GM12878 (cell line): ENCODE measurements around the gene MAD1L1. TPM values are rescaled to one million over a fixed set of nuclear protein-coding genes. Genes with fewer than 3 reads are reported as not detected.

Experiments used
- ATAC-seq: fragments of 200-7000 bp; cut with Tn5 transposase; 3 replicates; pipeline ENCODE4 v1.9.1; 2020; ENCODE audit warnings: mild to moderate bottlenecking, moderate library complexity
- BruUV-seq: library from RNA; stranded (reverse); fragments of 400-500 nt; replicated peaks from 2 replicates; lab custom pipeline; 2021; lab: Mats Ljungman, UMichigan
- CTCF ChIA-PET: fragments of 300-600 bp; sonication (Branson Sonifier 250); formaldehyde crosslinking; extraction: SDS; loops from one replicate; lab custom pipeline; 2021; ENCODE audit warnings: inconsistent platforms; lab: Yijun Ruan, JAX
- POLR2A ChIA-PET: fragments of 350-600 bp; formaldehyde crosslinking; extraction: SDS; loops from one replicate; lab custom pipeline; 2021; ENCODE audit warnings: inconsistent platforms; lab: Charles Lee
- RAD21 ChIA-PET: fragments of 300-600 bp; sonication (Branson Sonifier 250); formaldehyde crosslinking; loops from one replicate; lab custom pipeline; 2023; ENCODE audit warnings: antibody characterized with exemption; ENCODE audit not compliant: unreplicated experiment; lab: Charles Lee
- SMC1A ChIA-PET: fragments of 300-600 bp; sonication (Branson Sonifier 250); formaldehyde crosslinking; loops from one replicate; lab custom pipeline; 2023; ENCODE audit not compliant: unreplicated experiment, uncharacterized antibody; lab: Charles Lee
- DNase-seq: peaks from one replicate; pipeline ENCODE4 v3.0.0-alpha.2; 2011; ENCODE audit warnings: low read depth, low spot score
- FAIRE-seq: peaks from 3 replicates; lab custom pipeline; 2011; peaks lifted over from hg19 to GRCh38; lab: Jason Lieb, UNC
- H2AFZ ChIP-seq: 2 replicates; pipeline ENCODE4 v1.6.0; 2011; ENCODE audit warnings: low read depth, low read length, control low read depth; ENCODE audit not compliant: control insufficient read depth
- H3K27ac ChIP-seq: 2 replicates; pipeline ENCODE4 v1.5.1; 2011; ENCODE audit warnings: control low read depth; ENCODE audit not compliant: control insufficient read depth, insufficient read depth
- H3K27me3 ChIP-seq, 2 experiments: replicated peaks in 1 of 2; 2 replicates each; pipeline versions ENCODE4 v1.6.0 to v1.6.1; 2011; ENCODE audit warnings: low read length in 1 of 2; ENCODE audit not compliant: control insufficient read depth in 2 of 2, insufficient read depth in 2 of 2
- H3K36me3 ChIP-seq, 2 experiments: 2 replicates each; pipeline ENCODE4 v1.5.1; 2011; ENCODE audit warnings: low read length in 1 of 2; ENCODE audit not compliant: control insufficient read depth in 2 of 2, insufficient read depth in 2 of 2
- H3K4me1 ChIP-seq: 2 replicates; pipeline ENCODE4 v1.6.1; 2011; ENCODE audit warnings: mild to moderate bottlenecking, low read length, moderate library complexity, mixed read lengths; ENCODE audit not compliant: control insufficient read depth, insufficient read depth
- H3K4me2 ChIP-seq: 2 replicates; pipeline ENCODE4 v1.6.0; 2011; ENCODE audit warnings: control low read depth; ENCODE audit not compliant: control insufficient read depth, insufficient read depth
- H3K4me3 ChIP-seq: fragments of 200-600 bp; sonication (generic); 2 replicates; pipeline ENCODE4 v1.5.1; 2016
- H3K79me2 ChIP-seq: 2 replicates; pipeline ENCODE4 v1.6.0; 2011; ENCODE audit warnings: low read length; ENCODE audit not compliant: control insufficient read depth, insufficient read depth
- H3K9ac ChIP-seq: 2 replicates; pipeline ENCODE4 v1.8.0; 2011; ENCODE audit warnings: low read length, control low read depth, mixed read lengths; ENCODE audit not compliant: control insufficient read depth, insufficient read depth
- H3K9me3 ChIP-seq: replicated peaks from 3 replicates; pipeline ENCODE4 v1.5.1; 2011; ENCODE audit warnings: mild to moderate bottlenecking, low read length; ENCODE audit not compliant: control insufficient read depth, insufficient read depth
- H4K20me1 ChIP-seq: 2 replicates; pipeline ENCODE4 v1.6.0; 2011; ENCODE audit not compliant: control insufficient read depth, insufficient read depth
- EZH2 ChIP-seq: IDR thresholded peaks from 2 replicates; pipeline ENCODE4 v1.6.1; 2012; ENCODE audit warnings: low read depth, mild to moderate bottlenecking, control low read depth, inconsistent platforms, low read length, borderline replicate concordance; ENCODE audit not compliant: control insufficient read depth
- NBN ChIP-seq: fragments of 450-650 bp; IDR thresholded peaks from 2 replicates; pipeline ENCODE4 v1.6.1; 2016
- POLR2A ChIP-seq: IDR thresholded peaks from 2 replicates; pipeline ENCODE4 v1.6.1; 2011; ENCODE audit warnings: low read depth, mild to moderate bottlenecking, low read length
- WGBS: methylation state at CpG from one replicate; pipeline ENCODE4 v1.1.6; 2016; ENCODE audit warnings: low lambda C conversion rate; ENCODE audit not compliant: insufficient replicate concordance, insufficient coverage; ENCODE audit errors: missing lambda C conversion rate; 5-methylcytosine and 5-hydroxymethylcytosine counted together
- in situ Hi-C: fragments of 300-500 bp; cut with MboI; formaldehyde crosslinking; loops from 9 replicates; pipeline ENCODE4 v1.14.3; 2018; ENCODE audit warnings: mixed read lengths
- intact Hi-C: fragments of 100-400 bp; cut with micrococcal nuclease; formaldehyde crosslinking; loops from one replicate; pipeline ENCODE4 v1.14.2; 2022; ENCODE audit not compliant: unreplicated experiment
- polyA plus RNA-seq, 11 experiments: library from polyadenylated mRNA; depleted of rRNA in 4 of 11; unstranded in 6 of 11; stranded (reverse) in 5 of 11; fragments of >200 nt; fragmentation: Nextera tagmentation in 4 of 11; fragmentation: Illumina TruSeq in 1 of 11; extraction: Ambion mirVana in 4 of 11; extraction: Trizol in 1 of 11; gene quantifications; 1 replicate in 1 of 11; 2 replicates in 10 of 11; pipeline versions ENCODE4 v1.2.1 to v1.2.3, GENCODE V29; 2011 to 2016; ENCODE audit warnings: inconsistent platforms in 2 of 11, missing spikeins in 2 of 11, low read depth in 1 of 11
- total RNA-seq, 4 experiments: library from RNA; depleted of rRNA in 3 of 4; stranded (reverse); fragments of >200 nt in 3 of 4; fragmentation: Illumina TruSeq in 1 of 4; extraction: Trizol in 1 of 4; gene quantifications; 2 replicates each; pipeline versions ENCODE4 v1.2.1 to v1.2.3, GENCODE V29; 2013 to 2021
- TF ChIP-seq, protein P1 (sequence below): fragments of 450-650 bp; IDR thresholded peaks from 2 replicates; pipeline ENCODE4 v1.6.1; 2017; ENCODE audit warnings: mild to moderate bottlenecking, low read depth, inconsistent platforms; ENCODE audit not compliant: poor library complexity, severe bottlenecking
- TF ChIP-seq, protein P2 (sequence below): IDR thresholded peaks from 2 replicates; pipeline ENCODE4 v1.6.1; 2011; ENCODE audit warnings: borderline replicate concordance, low read depth, mild to moderate bottlenecking, moderate library complexity, low read length; ENCODE audit not compliant: insufficient read depth, poor library complexity, severe bottlenecking
- TF ChIP-seq, protein P3 (sequence below): fragments of 450-650 bp; IDR thresholded peaks from 2 replicates; pipeline ENCODE4 v1.6.1; 2016; ENCODE audit warnings: mild to moderate bottlenecking, moderate library complexity, borderline replicate concordance

Gene MAD1L1
- total and polyA plus RNA-seq, 10 of the 15 experiments (the other 5 are each of a cell fraction or from before 2014, with no cell fraction given), result 2.2 to 76.8 (median 38.3) TPM

DNA sequence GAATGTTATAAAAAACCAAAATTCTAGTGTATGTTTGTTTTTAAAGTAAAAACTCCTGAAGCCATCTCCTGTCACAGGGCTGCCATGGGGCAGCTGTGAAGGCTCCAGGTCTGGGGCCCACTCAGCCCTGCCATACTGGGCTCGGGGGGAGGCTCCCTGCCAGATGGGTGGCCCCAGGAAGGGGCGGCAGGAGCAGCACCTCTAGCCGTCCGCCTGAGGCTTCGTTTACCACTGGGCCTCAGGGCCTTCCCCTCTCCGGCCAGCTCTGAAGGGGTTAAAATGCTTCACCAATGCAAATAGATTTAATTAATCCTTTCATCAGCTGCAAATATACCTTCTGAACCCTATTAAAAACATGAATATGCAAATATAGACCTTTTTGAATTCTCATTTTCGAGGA, 423.7 kb downstream of the MAD1L1 start (continued):
- TF ChIP-seq EZH2, result no peak
- TF ChIP-seq POLR2A, result no peak
- TF ChIP-seq, protein P1, sequence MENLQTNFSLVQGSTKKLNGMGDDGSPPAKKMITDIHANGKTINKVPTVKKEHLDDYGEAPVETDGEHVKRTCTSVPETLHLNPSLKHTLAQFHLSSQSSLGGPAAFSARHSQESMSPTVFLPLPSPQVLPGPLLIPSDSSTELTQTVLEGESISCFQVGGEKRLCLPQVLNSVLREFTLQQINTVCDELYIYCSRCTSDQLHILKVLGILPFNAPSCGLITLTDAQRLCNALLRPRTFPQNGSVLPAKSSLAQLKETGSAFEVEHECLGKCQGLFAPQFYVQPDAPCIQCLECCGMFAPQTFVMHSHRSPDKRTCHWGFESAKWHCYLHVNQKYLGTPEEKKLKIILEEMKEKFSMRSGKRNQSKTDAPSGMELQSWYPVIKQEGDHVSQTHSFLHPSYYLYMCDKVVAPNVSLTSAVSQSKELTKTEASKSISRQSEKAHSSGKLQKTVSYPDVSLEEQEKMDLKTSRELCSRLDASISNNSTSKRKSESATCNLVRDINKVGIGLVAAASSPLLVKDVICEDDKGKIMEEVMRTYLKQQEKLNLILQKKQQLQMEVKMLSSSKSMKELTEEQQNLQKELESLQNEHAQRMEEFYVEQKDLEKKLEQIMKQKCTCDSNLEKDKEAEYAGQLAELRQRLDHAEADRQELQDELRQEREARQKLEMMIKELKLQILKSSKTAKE, result no peak
- TF ChIP-seq NBN, result no peak
- TF ChIP-seq, all 136 proteins: peak for 0

DNA sequence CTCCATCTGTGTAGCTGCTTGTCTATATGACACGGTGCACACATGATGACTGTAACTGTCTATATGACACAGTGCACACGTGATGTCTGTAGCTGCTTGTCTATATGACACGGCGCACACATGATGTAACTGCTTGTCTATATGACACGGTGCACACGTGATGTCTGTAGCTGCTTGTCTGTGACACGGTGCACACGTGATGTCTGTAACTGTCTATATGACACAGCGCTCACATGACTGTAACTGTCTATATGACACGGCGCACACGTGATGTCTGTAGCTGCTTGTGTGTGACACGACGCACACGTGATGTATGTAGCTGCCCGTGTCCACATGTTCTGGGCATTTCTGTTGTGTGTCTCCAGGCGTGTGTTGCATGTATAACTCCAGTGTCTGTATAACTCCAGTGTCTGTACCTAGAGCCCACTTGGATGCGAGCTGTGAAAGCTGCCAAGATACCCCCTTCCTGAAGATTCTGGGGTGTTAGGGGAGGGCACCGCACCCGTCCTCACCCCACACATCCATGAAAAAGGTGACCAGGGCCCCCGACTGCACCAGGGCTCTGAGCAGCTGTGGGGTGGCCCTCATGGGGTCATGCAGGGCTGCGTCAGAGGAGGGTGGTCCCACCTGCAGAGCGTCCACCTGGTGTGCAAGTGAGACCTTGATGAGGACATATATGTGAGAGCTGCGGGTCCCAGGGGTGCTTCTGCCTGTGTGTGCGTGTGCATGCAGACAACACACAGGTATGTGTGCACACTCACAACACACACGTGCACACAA, 424.7 kb downstream of the MAD1L1 start:
- Histone ChIP-seq H3K27ac (no peak overlapping the region), H3K4me1 (no peaks in the 10 kb centered on the region), H3K9me3 (no peaks in the 10 kb centered on the region; the same call in 2 of the 3 replicates), H2AFZ (no peak overlapping the region), H3K27me3 (no peaks in the 10 kb centered on the region), H3K36me3 (no peaks in the 10 kb centered on the region), H3K4me2 (no peak overlapping the region), H3K4me3 (no peak overlapping the region), H3K79me2 (no peaks in the 10 kb centered on the region), H4K20me1 (no peaks in the 10 kb centered on the region), H3K9ac (no peak overlapping the region)
- ChIA-PET CTCF (no interaction called here), POLR2A (no interaction called here), SMC1A (no interaction called here), RAD21 (no interaction called here)
- ATAC-seq (no peak), FAIRE-seq (no peak), DNase-seq (no peak)
- intact Hi-C loops, result no loop called here
- in situ Hi-C loops, result no loop called here
- TF ChIP-seq, protein P2, sequence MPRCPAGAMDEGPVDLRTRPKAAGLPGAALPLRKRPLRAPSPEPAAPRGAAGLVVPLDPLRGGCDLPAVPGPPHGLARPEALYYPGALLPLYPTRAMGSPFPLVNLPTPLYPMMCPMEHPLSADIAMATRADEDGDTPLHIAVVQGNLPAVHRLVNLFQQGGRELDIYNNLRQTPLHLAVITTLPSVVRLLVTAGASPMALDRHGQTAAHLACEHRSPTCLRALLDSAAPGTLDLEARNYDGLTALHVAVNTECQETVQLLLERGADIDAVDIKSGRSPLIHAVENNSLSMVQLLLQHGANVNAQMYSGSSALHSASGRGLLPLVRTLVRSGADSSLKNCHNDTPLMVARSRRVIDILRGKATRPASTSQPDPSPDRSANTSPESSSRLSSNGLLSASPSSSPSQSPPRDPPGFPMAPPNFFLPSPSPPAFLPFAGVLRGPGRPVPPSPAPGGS, result peak; percentile 29
- TF ChIP-seq, protein P3, sequence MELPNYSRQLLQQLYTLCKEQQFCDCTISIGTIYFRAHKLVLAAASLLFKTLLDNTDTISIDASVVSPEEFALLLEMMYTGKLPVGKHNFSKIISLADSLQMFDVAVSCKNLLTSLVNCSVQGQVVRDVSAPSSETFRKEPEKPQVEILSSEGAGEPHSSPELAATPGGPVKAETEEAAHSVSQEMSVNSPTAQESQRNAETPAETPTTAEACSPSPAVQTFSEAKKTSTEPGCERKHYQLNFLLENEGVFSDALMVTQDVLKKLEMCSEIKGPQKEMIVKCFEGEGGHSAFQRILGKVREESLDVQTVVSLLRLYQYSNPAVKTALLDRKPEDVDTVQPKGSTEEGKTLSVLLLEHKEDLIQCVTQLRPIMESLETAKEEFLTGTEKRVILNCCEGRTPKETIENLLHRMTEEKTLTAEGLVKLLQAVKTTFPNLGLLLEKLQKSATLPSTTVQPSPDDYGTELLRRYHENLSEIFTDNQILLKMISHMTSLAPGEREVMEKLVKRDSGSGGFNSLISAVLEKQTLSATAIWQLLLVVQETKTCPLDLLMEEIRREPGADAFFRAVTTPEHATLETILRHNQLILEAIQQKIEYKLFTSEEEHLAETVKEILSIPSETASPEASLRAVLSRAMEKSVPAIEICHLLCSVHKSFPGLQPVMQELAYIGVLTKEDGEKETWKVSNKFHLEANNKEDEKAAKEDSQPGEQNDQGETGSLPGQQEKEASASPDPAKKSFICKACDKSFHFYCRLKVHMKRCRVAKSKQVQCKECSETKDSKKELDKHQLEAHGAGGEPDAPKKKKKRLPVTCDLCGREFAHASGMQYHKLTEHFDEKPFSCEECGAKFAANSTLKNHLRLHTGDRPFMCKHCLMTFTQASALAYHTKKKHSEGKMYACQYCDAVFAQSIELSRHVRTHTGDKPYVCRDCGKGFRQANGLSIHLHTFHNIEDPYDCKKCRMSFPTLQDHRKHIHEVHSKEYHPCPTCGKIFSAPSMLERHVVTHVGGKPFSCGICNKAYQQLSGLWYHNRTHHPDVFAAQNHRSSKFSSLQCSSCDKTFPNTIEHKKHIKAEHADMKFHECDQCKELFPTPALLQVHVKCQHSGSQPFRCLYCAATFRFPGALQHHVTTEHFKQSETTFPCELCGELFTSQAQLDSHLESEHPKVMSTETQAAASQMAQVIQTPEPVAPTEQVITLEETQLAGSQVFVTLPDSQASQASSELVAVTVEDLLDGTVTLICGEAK, result no peak
- 71% methylated on average over 26 of the region's 26 CpGs for WGBS
- no TSS peak for BruUV-seq
